ENCODE data around the gene CYP3A5. TPM values are rescaled to one million over a fixed set of nuclear protein-coding genes. Genes with fewer than 3 reads are reported as not detected.

CYP3A5 gene
- polyA plus RNA-seq, 2 of the 4 experiments (the other 2 are of a cell fraction): 2.3 to 9.7 TPM

DNA sequence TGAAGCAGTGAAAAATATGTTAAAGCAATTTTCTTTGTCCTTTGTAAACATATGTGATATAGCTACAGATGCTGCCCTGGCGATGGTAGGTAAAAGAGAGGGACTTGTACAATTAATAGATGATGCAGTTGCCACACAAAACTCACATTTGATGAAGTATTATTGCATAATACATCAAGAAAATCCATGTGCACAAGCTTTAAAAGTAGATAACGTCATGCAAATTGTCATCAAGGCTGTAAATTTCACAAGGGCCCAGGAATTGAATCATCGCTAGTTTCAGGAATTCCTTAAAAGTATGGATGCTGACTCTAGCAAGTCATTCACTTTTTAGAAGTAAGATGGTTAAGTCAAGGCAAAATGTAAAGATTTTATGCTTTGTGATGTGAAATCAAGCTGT, 10.0 kb downstream of the CYP3A5 start:
- no peak for DNase-seq (ENCODE audit: low read depth in 1 of 2, low spot score in 1 of 2)
- no peaks in the 10 kb centered on the region for H3K4me1 ChIP-seq
- TF ChIP-seq, protein P1, sequence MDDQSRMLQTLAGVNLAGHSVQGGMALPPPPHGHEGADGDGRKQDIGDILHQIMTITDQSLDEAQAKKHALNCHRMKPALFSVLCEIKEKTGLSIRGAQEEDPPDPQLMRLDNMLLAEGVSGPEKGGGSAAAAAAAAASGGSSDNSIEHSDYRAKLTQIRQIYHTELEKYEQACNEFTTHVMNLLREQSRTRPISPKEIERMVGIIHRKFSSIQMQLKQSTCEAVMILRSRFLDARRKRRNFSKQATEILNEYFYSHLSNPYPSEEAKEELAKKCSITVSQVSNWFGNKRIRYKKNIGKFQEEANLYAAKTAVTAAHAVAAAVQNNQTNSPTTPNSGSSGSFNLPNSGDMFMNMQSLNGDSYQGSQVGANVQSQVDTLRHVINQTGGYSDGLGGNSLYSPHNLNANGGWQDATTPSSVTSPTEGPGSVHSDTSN (IDR thresholded peaks at IDR 0.05): no peak
- TF ChIP-seq HDAC2 (IDR thresholded peaks at IDR 0.05) (no peak), CBX8 (IDR thresholded peaks at IDR 0.05) (no peak), GATA3 (IDR thresholded peaks at IDR 0.05; ENCODE audit: borderline replicate concordance) (no peak), MAFK (IDR thresholded peaks at IDR 0.05; ENCODE audit: partially characterized antibody) (no peak), PHF8 (IDR thresholded peaks at IDR 0.05; ENCODE audit: borderline replicate concordance, low read depth) (no peak), ZSCAN20 (CRISPR knock-in tag; IDR thresholded peaks at IDR 0.05) (no peak), ZNF302 (CRISPR knock-in tag; IDR thresholded peaks at IDR 0.05) (no peak), NPAS2 (CRISPR knock-in tag; IDR thresholded peaks at IDR 0.05; ENCODE audit: borderline replicate concordance) (no peak), HOXB13 (CRISPR knock-in tag; IDR thresholded peaks at IDR 0.05; ENCODE audit: low read depth) (no peak), POLR2A (IDR thresholded peaks at IDR 0.05; ENCODE audit: low read length) (no peak), BHLHE40 (IDR thresholded peaks at IDR 0.05; ENCODE audit: low read depth, low read length) (no peak)
- TF ChIP-seq, protein P2, sequence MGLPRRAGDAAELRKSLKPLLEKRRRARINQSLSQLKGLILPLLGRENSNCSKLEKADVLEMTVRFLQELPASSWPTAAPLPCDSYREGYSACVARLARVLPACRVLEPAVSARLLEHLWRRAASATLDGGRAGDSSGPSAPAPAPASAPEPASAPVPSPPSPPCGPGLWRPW (IDR thresholded peaks at IDR 0.05): no peak
- TF ChIP-seq, protein P3, sequence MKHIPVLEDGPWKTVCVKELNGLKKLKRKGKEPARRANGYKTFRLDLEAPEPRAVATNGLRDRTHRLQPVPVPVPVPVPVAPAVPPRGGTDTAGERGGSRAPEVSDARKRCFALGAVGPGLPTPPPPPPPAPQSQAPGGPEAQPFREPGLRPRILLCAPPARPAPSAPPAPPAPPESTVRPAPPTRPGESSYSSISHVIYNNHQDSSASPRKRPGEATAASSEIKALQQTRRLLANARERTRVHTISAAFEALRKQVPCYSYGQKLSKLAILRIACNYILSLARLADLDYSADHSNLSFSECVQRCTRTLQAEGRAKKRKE (CRISPR knock-in tag; IDR thresholded peaks at IDR 0.05; ENCODE audit: low read depth): no peak
- POLR2A ChIA-PET: no interaction called here
- H3K9me3 ChIP-seq: no peaks in the 10 kb centered on the region
- no peak overlapping the region for H3K27ac ChIP-seq
- WGBS (ENCODE audit: missing lambda C conversion rate): 85% methylated on average over 3 of the region's 3 CpGs
- ATAC-seq: no peak
- CTCF ChIA-PET: interaction anchor here (1.1 kb wide), 1 partner anchor 9 kb away, joined by 4 read pairs; no protein-coding TSS in a partner anchor
- no peak for FAIRE-seq
- no peak overlapping the region for H3K4me3 ChIP-seq
- no peak overlapping the region for H3K4me2 ChIP-seq

DNA sequence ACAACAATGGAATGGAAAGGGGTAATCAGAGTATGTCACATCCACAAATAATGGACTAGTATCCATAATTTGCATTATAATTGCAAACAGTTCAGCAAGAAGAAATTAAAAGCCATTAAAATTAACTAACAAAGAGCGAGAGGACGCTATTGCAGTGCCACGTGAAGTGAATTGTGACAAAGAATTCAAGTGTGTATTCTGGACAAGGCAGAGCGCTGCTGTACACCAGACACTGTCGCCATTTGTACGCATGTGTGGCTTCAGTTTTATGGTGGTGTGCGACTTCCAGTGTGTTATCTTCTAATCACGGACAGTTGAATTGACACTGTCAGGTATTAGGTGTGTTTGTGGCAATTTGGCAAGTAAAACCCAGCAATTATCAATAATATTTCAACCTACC, 11.3 kb downstream of the CYP3A5 start:
- no peaks in the 10 kb centered on the region for H3K4me1 ChIP-seq
- no peak for DNase-seq (ENCODE audit: low read depth in 1 of 2, low spot score in 1 of 2)
- TF ChIP-seq, protein P4, sequence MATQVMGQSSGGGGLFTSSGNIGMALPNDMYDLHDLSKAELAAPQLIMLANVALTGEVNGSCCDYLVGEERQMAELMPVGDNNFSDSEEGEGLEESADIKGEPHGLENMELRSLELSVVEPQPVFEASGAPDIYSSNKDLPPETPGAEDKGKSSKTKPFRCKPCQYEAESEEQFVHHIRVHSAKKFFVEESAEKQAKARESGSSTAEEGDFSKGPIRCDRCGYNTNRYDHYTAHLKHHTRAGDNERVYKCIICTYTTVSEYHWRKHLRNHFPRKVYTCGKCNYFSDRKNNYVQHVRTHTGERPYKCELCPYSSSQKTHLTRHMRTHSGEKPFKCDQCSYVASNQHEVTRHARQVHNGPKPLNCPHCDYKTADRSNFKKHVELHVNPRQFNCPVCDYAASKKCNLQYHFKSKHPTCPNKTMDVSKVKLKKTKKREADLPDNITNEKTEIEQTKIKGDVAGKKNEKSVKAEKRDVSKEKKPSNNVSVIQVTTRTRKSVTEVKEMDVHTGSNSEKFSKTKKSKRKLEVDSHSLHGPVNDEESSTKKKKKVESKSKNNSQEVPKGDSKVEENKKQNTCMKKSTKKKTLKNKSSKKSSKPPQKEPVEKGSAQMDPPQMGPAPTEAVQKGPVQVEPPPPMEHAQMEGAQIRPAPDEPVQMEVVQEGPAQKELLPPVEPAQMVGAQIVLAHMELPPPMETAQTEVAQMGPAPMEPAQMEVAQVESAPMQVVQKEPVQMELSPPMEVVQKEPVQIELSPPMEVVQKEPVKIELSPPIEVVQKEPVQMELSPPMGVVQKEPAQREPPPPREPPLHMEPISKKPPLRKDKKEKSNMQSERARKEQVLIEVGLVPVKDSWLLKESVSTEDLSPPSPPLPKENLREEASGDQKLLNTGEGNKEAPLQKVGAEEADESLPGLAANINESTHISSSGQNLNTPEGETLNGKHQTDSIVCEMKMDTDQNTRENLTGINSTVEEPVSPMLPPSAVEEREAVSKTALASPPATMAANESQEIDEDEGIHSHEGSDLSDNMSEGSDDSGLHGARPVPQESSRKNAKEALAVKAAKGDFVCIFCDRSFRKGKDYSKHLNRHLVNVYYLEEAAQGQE (IDR thresholded peaks at IDR 0.05): no peak
- TF ChIP-seq, protein P5, sequence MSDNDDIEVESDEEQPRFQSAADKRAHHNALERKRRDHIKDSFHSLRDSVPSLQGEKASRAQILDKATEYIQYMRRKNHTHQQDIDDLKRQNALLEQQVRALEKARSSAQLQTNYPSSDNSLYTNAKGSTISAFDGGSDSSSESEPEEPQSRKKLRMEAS (IDR thresholded peaks at IDR 0.05): no peak
- TF ChIP-seq ESRRA (IDR thresholded peaks at IDR 0.05; ENCODE audit: borderline replicate concordance, low read length): no peak
- TF ChIP-seq JUN (IDR thresholded peaks at IDR 0.05): no peak
- TF ChIP-seq, protein P6, sequence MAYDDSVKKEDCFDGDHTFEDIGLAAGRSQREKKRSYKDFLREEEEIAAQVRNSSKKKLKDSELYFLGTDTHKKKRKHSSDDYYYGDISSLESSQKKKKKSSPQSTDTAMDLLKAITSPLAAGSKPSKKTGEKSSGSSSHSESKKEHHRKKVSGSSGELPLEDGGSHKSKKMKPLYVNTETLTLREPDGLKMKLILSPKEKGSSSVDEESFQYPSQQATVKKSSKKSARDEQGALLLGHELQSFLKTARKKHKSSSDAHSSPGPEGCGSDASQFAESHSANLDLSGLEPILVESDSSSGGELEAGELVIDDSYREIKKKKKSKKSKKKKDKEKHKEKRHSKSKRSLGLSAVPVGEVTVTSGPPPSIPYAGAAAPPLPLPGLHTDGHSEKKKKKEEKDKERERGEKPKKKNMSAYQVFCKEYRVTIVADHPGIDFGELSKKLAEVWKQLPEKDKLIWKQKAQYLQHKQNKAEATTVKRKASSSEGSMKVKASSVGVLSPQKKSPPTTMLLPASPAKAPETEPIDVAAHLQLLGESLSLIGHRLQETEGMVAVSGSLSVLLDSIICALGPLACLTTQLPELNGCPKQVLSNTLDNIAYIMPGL (CRISPR knock-in tag; IDR thresholded peaks at IDR 0.05; ENCODE audit: borderline replicate concordance): no peak
- TF ChIP-seq, protein P7, sequence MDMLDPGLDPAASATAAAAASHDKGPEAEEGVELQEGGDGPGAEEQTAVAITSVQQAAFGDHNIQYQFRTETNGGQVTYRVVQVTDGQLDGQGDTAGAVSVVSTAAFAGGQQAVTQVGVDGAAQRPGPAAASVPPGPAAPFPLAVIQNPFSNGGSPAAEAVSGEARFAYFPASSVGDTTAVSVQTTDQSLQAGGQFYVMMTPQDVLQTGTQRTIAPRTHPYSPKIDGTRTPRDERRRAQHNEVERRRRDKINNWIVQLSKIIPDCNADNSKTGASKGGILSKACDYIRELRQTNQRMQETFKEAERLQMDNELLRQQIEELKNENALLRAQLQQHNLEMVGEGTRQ (IDR thresholded peaks at IDR 0.05): no peak
- TF ChIP-seq HOXA7 (CRISPR knock-in tag; IDR thresholded peaks at IDR 0.05): no peak
- TF ChIP-seq EHMT2 (IDR thresholded peaks at IDR 0.05; ENCODE audit: low read depth): no peak
- no peak for TF ChIP-seq CHD2 (IDR thresholded peaks at IDR 0.05; ENCODE audit: low read length, partially characterized antibody)
- TF ChIP-seq FOSB (CRISPR knock-in tag; IDR thresholded peaks at IDR 0.05): no peak
- TF ChIP-seq RCOR1 (IDR thresholded peaks at IDR 0.05; ENCODE audit: low read depth, low read length): no peak
- no peak for TF ChIP-seq MYC (IDR thresholded peaks at IDR 0.05; ENCODE audit: borderline replicate concordance, low read length)
- no peak for TF ChIP-seq MAZ (IDR thresholded peaks at IDR 0.05; ENCODE audit: borderline replicate concordance, low read depth, low read length)
- no peak for TF ChIP-seq CHD4 (IDR thresholded peaks at IDR 0.05; ENCODE audit: borderline replicate concordance)
- no peak for TF ChIP-seq MAFK (IDR thresholded peaks at IDR 0.05; ENCODE audit: partially characterized antibody)
- no peaks in the 10 kb centered on the region for H3K9me3 ChIP-seq
- FAIRE-seq: no peak
- H3K4me3 ChIP-seq: no peak overlapping the region
- no peak overlapping the region for H3K4me2 ChIP-seq
- CTCF ChIA-PET: no interaction called here
- no peak for ATAC-seq
- no peak overlapping the region for H3K27ac ChIP-seq
- WGBS (ENCODE audit: missing lambda C conversion rate): 94% methylated on average over 8 of the region's 8 CpGs
- POLR2A ChIA-PET: no interaction called here

Data from A549 (cell line).